Stimulated activated effector memory CD8-positive, alpha-beta T cell treated with anti-CD3 and anti-CD28 coated beads, Interleukin-12 subunit alpha, Interleukin-12 subunit beta, amount 100 ng/mL, for 72 hours (primary cell): ENCODE measurements around the gene KY.

Experiments
- ATAC-seq: fragments of 150-1000 bp; cut with Tn5 transposase; 2 replicates; pipeline ENCODE4 v1.10.0; 2021
- DNase-seq, 2 donors: peaks; one replicate each; pipeline ENCODE4 v3.0.0; 2021 to 2022; ENCODE audit warnings: low spot score in 2 of 2
- H3K27ac Mint-ChIP-seq: one replicate; pipeline ENCODE4 v1.8.0; 2022; ENCODE audit warnings: mild to moderate bottlenecking, mixed read lengths
- H3K36me3 Mint-ChIP-seq: one replicate; pipeline ENCODE4 v1.8.0; 2022; ENCODE audit warnings: mild to moderate bottlenecking, mixed read lengths
- H3K4me1 Mint-ChIP-seq: one replicate; pipeline ENCODE4 v1.8.0; 2022; ENCODE audit warnings: mixed read lengths
- H3K4me3 Mint-ChIP-seq: one replicate; pipeline ENCODE4 v1.8.0; 2022; ENCODE audit warnings: mild to moderate bottlenecking, mixed read lengths
- H3K9me3 Mint-ChIP-seq: one replicate; pipeline ENCODE4 v1.8.0; 2022; ENCODE audit warnings: mixed read lengths

KY gene

GRCh38 chr3:134641671-134642300, 9.0 kb downstream of the KY start:
- H3K4me1 Mint-ChIP-seq: no peaks in the 10 kb centered on the region

GRCh38 chr3:134640872-134641470, 9.9 kb downstream of the KY start:
- DNase-seq: no peak
- H3K36me3 Mint-ChIP-seq: no peaks in the 10 kb centered on the region

More at GRCh38 chr3:134641671-134642300, 9.0 kb downstream of the KY start:
- no peaks in the 10 kb centered on the region for H3K36me3 Mint-ChIP-seq
- DNase-seq (no peak), ATAC-seq (no peak)
- no peak overlapping the region for H3K27ac Mint-ChIP-seq
- H3K4me3 Mint-ChIP-seq: no peak overlapping the region
- H3K9me3 Mint-ChIP-seq: no peaks in the 10 kb centered on the region

DNA sequence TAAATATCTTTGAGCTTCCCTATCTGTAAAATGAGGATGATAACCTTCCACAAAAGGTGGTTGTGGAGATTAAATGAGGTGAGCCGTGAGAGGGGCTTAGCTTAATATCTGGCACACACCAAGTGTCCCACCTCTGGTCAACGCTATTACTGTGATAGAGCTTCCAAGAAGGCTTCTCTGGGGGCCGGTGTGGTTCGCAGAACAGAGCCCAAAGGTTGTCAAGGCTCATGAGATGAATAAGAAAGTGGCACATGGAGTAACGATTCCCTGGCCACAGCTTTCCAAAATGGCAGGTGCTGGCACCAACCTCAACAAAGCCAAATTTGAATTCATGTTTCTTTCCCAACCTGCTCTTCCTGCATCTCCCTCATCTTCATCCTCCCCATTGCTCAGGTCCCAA, 10.4 kb downstream of the KY start:
- Mint-ChIP-seq H3K27ac (no peak overlapping the region), H3K9me3 (no peaks in the 10 kb centered on the region), H3K36me3 (no peaks in the 10 kb centered on the region), H3K4me1 (no peaks in the 10 kb centered on the region), H3K4me3 (no peak overlapping the region)
- ATAC-seq (no peak), DNase-seq (no peak)

More at GRCh38 chr3:134640872-134641470, 9.9 kb downstream of the KY start:
- H3K4me1 Mint-ChIP-seq: no peaks in the 10 kb centered on the region
- ATAC-seq: no peak
- no peaks in the 10 kb centered on the region for H3K9me3 Mint-ChIP-seq
- H3K27ac Mint-ChIP-seq: no peak overlapping the region
- no peak overlapping the region for H3K4me3 Mint-ChIP-seq

DNA sequence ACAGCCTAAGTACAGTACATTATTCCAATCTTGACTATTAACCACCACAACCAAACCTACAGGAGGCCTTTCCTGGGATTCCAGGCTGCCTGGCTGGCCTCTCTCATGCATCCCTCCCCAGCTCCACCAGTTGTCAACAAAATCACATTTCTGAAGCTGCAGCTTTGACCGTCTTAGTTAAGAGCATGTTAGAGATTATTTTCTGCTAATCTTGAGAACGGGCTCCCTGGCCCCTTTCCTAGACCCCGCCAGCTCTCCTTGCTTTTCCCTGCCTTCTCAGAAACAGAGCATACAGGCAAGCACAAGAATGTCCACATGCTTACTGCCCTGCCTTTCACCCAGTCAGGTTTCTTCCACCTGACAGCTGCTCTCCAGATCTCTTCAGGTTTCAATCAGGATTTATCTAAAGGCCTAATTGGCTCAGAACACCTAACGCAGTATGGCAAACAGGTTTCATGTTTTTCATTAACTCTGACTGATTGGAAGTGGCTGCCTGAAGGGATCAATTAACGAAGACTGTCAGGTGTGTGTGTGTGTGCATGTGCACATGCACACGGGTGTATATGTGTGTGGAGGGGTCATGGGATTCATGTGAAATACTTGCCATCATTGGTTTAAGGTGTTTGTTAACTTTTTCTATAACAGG, 12.3 kb downstream of the KY start:
- H3K36me3 Mint-ChIP-seq: no peaks in the 10 kb centered on the region
- no peaks in the 10 kb centered on the region for H3K4me1 Mint-ChIP-seq
- no peaks in the 10 kb centered on the region for H3K9me3 Mint-ChIP-seq
- no peak for ATAC-seq
- DNase-seq: no peak
- H3K4me3 Mint-ChIP-seq: no peak overlapping the region
- no peak overlapping the region for H3K27ac Mint-ChIP-seq

DNA sequence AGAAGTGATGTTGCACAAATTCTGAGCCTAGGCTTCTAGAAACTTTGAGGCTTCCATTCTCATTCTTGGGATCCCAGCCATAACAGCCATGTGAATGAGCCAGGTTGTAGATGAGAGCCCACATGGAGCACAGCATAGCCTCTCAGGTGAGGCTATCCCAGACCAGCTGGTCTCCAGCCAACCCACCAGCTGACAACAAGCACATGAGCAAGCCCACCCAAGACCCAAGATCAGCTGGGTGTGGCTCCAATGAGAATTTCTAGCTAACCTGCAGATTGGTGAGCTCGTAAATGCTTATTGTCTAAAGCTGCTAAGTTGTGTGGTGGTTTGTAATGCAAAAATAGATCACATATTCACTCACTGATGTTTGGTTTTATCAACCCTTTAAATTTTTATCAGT, 14.4 kb downstream of the KY start:
- Mint-ChIP-seq H3K27ac (no peak overlapping the region), H3K4me3 (no peak overlapping the region), H3K4me1 (no peaks in the 10 kb centered on the region), H3K9me3 (peaks cover 3% of the 10 kb centered on the region), H3K36me3 (no peaks in the 10 kb centered on the region)
- ATAC-seq (no peak), DNase-seq (no peak)

- peaks cover 14% of the 10 kb centered on the region for H3K9me3 Mint-ChIP-seq
- DNase-seq (no peak), ATAC-seq (no peak)
- H3K4me1 Mint-ChIP-seq: peaks cover 6% of the 10 kb centered on the region
- no peak overlapping the region for H3K4me3 Mint-ChIP-seq
- no peaks in the 10 kb centered on the region for H3K36me3 Mint-ChIP-seq
- no peak overlapping the region for H3K27ac Mint-ChIP-seq
Measured at GRCh38 chr3:134630506-134630905, 20.3 kb downstream of the KY start.

- DNase-seq (no peak), ATAC-seq (no peak)
- Mint-ChIP-seq H3K27ac (no peak overlapping the region), H3K9me3 (peaks cover 14% of the 10 kb centered on the region), H3K4me3 (no peak overlapping the region), H3K36me3 (no peaks in the 10 kb centered on the region), H3K4me1 (peaks cover 6% of the 10 kb centered on the region)
Measured at GRCh38 chr3:134628884-134629283, 21.9 kb downstream of the KY start.

- no peak overlapping the region for H3K4me3 Mint-ChIP-seq
- peaks cover 14% of the 10 kb centered on the region for H3K9me3 Mint-ChIP-seq
- no peak overlapping the region for H3K27ac Mint-ChIP-seq
- peaks cover 6% of the 10 kb centered on the region for H3K4me1 Mint-ChIP-seq
- no peaks in the 10 kb centered on the region for H3K36me3 Mint-ChIP-seq
- ATAC-seq: no peak
- no peak for DNase-seq
Measured at GRCh38 chr3:134627831-134628230, 23.0 kb downstream of the KY start.

- no peak overlapping the region for H3K4me3 Mint-ChIP-seq
- H3K9me3 Mint-ChIP-seq: peaks cover 9% of the 10 kb centered on the region
- H3K4me1 Mint-ChIP-seq: peaks cover 6% of the 10 kb centered on the region
- H3K27ac Mint-ChIP-seq: no peak overlapping the region
- H3K36me3 Mint-ChIP-seq: no peaks in the 10 kb centered on the region
- ATAC-seq (no peak), DNase-seq (no peak)
Measured at GRCh38 chr3:134625885-134626741, 24.7 kb downstream of the KY start.

DNA sequence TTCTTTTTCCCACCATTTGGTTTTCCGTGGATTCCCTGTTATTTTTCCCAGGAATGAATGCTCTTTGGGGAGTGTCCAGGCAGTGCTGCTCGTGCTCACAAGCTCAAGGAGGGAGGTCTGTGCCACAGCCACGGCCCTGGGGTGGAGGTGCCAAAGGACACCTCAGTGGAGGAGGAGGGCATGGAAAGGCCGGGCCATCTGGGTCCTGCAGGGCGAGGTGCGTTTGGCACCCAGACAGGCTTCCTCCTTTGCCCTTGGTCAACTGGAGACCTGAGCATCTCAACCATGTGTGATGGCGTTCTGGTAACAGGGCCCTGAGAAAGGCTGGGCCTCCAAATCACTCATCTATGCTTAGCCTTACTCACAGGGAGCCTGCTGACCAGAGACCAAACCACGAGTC, 25.4 kb downstream of the KY start:
- Mint-ChIP-seq H3K4me3 (no peak overlapping the region), H3K27ac (no peak overlapping the region), H3K9me3 (peaks cover 3% of the 10 kb centered on the region), H3K4me1 (peaks cover 6% of the 10 kb centered on the region), H3K36me3 (no peaks in the 10 kb centered on the region)
- DNase-seq: no peak
- no peak for ATAC-seq

DNA sequence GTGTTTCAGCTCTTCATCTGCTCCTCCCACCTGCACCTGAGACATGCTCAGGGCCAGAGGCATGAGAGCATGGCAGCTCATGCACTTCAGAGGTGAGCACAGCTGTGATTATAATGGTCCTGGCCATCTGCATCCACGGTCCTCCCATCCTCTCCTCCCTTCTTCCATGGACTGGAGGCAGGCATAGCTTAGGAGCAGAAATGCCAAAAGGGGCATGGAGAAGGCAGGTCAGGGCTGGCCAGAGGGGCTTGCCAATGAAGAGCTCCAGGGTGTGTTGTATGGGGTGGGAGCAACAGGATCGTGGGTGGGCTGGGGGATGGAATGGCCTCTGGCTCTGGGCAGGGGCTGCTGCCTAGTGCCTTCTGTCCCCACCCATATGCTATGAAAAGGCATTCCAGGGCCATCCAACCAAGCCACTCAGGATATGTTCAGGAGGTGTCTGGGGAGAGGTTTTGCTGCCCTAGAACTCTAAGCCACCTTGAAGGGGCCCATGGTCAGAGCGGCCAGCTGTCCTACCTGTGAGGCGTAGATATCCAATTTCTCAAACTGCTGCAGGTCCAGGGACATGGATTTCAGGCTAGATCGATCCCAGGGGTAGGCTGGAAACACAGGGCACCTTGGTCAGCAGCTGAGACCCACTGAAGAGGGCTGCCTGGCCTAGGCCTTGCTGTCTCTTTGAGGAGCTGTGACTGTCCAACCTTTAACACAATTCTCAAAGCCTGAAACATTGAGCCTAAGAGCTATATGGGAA, 26.1 kb downstream of the KY start:
- no peak for ATAC-seq
- DNase-seq: no peak
- no peak overlapping the region for H3K27ac Mint-ChIP-seq
- H3K4me3 Mint-ChIP-seq: no peak overlapping the region
- no peaks in the 10 kb centered on the region for H3K9me3 Mint-ChIP-seq
- H3K4me1 Mint-ChIP-seq: peaks cover 6% of the 10 kb centered on the region
- H3K36me3 Mint-ChIP-seq: no peaks in the 10 kb centered on the region

DNA sequence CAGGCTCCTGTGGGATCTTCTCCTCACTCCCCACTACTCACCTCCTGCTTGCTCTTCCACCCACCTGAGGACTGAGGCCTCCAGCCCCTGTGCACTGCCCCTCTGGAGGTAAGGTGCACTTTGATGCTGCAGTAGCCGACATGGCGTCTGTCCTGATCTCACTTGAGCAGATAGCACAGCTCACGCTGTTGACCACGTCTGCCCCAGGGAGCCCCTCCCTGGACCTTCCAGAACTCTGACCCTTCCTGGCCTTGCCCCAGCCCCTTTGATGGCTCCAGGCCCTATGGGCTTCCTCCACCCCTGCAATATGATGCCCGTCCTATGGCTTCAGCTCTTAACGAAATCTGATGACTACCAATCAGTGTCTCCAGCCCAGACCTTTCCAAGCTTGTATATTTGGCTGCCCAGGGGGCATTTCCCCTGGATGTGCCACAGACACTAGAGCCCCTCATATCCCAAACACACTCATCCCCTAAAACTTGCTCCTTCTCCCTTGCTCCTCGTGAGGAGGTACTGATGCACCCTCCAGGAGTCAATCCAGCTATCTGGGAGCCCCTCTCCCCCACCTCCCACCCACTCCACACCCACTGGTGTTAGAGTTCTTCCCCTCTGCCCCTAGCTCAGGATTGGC, 27.1 kb downstream of the KY start:
- no peak overlapping the region for H3K4me3 Mint-ChIP-seq
- H3K9me3 Mint-ChIP-seq: no peaks in the 10 kb centered on the region
- peaks cover 6% of the 10 kb centered on the region for H3K4me1 Mint-ChIP-seq
- no peaks in the 10 kb centered on the region for H3K36me3 Mint-ChIP-seq
- DNase-seq: no peak
- peak; percentile 2 for ATAC-seq
- no peak overlapping the region for H3K27ac Mint-ChIP-seq

- Mint-ChIP-seq H3K4me1 (peaks cover 4% of the 10 kb centered on the region), H3K9me3 (no peaks in the 10 kb centered on the region), H3K4me3 (no peak overlapping the region), H3K36me3 (no peaks in the 10 kb centered on the region), H3K27ac (no peak overlapping the region)
- DNase-seq (no peak), ATAC-seq (peak; percentile 4)
Measured at GRCh38 chr3:134622806-134623365, 27.9 kb downstream of the KY start.

DNA sequence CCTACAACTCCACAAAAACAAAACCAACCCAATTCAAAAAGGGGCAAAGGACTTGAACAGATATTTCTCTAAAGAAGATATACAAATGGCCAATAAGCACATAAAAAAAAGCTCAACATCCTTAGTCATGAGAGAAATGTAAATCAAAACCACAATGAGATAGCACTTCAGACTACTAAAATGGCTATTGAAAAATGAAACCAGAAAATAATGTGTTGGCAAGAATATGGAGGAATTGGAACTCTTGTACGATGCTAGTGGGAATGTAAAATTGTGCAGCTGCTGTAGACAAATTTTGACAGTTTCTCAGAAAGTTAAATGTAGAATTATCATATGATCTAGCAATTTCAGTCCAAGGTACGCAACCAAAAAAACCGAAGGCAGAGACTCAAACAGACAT, 29.0 kb downstream of the KY start:
- Mint-ChIP-seq H3K27ac (no peak overlapping the region), H3K36me3 (no peaks in the 10 kb centered on the region), H3K4me1 (no peaks in the 10 kb centered on the region), H3K4me3 (no peak overlapping the region), H3K9me3 (no peaks in the 10 kb centered on the region)
- DNase-seq: no peak
- no peak for ATAC-seq
